ENCODE data around the gene SPAM1.

GRCh38 chr7:123888192-123888591 is 36.8 kb upstream of the SPAM1 start:
- TF ChIP-seq CTCF (IDR thresholded peaks at IDR 0.05 in 8 of 11, conservative IDR thresholded peaks at IDR 0.05 in 3 of 11) (no peak), POLR2A (IDR thresholded peaks at IDR 0.05) (no peak), POLR2AphosphoS5 (IDR thresholded peaks at IDR 0.05) (no peak)
